Keratinocyte (primary cell): ENCODE data around the gene TCEA2. TPM values are rescaled to one million over a fixed set of nuclear protein-coding genes. Genes with fewer than 3 reads are reported as not detected.

Experiments used
- DNase-seq: peaks from one replicate; pipeline ENCODE4 v3.0.0-alpha.2; 2011; ENCODE audit warnings: low read depth, missing footprints, low spot score
- FAIRE-seq: peaks from 2 replicates; lab custom pipeline; 2011; peaks lifted over from hg19 to GRCh38; lab: Jason Lieb, UNC
- H2AFZ ChIP-seq: 2 replicates; pipeline ENCODE4 v1.6.0; 2012; ENCODE audit warnings: low read length, control low read depth, inconsistent platforms; ENCODE audit not compliant: control insufficient read depth
- H3K27ac ChIP-seq: 2 replicates; pipeline ENCODE4 v1.5.1; 2011; ENCODE audit warnings: low read length; ENCODE audit not compliant: control insufficient read depth, insufficient read depth
- H3K27me3 ChIP-seq: 3 replicates; pipeline ENCODE4 v1.6.0; 2011; ENCODE audit warnings: low read length; ENCODE audit not compliant: control insufficient read depth, insufficient read depth; ENCODE audit errors: extremely low read depth
- H3K36me3 ChIP-seq, 2 experiments: 2 replicates in 1 of 2; 3 replicates in 1 of 2; pipeline ENCODE4 v1.5.1; 2011; ENCODE audit warnings: low read length in 2 of 2, mild to moderate bottlenecking in 1 of 2; ENCODE audit not compliant: control insufficient read depth in 2 of 2, insufficient read depth in 2 of 2; ENCODE audit errors: extremely low read depth in 1 of 2
- H3K4me1 ChIP-seq: 3 replicates; pipeline ENCODE4 v1.5.1; 2011; ENCODE audit warnings: low read length; ENCODE audit not compliant: control insufficient read depth, insufficient read depth; ENCODE audit errors: extremely low read depth
- H3K4me2 ChIP-seq: 3 replicates; pipeline ENCODE4 v1.6.0; 2011; ENCODE audit warnings: low read depth, low read length; ENCODE audit not compliant: control insufficient read depth, insufficient read depth; ENCODE audit errors: extremely low read depth
- H3K4me3 ChIP-seq, 3 experiments: fragments of 200-600 bp in 1 of 3; sonication (generic) in 1 of 3; 2 replicates in 2 of 3; 3 replicates in 1 of 3; pipeline ENCODE4 v1.5.1; 2011 to 2016; ENCODE audit warnings: low read length in 3 of 3, mild to moderate bottlenecking in 3 of 3, control low read depth in 2 of 3, inconsistent platforms in 1 of 3, low read depth in 1 of 3, mixed read lengths in 1 of 3, mixed run types in 1 of 3, moderate library complexity in 1 of 3; ENCODE audit not compliant: control insufficient read depth in 2 of 3, insufficient read depth in 2 of 3; ENCODE audit errors: extremely low read depth in 1 of 3
- H3K79me2 ChIP-seq: 2 replicates; pipeline ENCODE4 v1.6.0; 2012; ENCODE audit warnings: low read length; ENCODE audit not compliant: control insufficient read depth, insufficient read depth
- H3K9ac ChIP-seq: 3 replicates; pipeline ENCODE4 v1.6.0; 2011; ENCODE audit warnings: low read length; ENCODE audit not compliant: control insufficient read depth, insufficient read depth; ENCODE audit errors: extremely low read depth
- H3K9me1 ChIP-seq: 3 replicates; pipeline ENCODE4 v1.6.0; 2011; ENCODE audit warnings: low read length; ENCODE audit not compliant: control insufficient read depth, insufficient read depth; ENCODE audit errors: extremely low read depth
- H3K9me3 ChIP-seq: 2 replicates; pipeline ENCODE4 v1.5.1; 2012; ENCODE audit warnings: low read depth, low read length; ENCODE audit not compliant: control insufficient read depth
- H4K20me1 ChIP-seq: 3 replicates; pipeline ENCODE4 v1.6.0; 2011; ENCODE audit warnings: low read length; ENCODE audit not compliant: control insufficient read depth, insufficient read depth; ENCODE audit errors: extremely low read depth
- EZH2 ChIP-seq: IDR thresholded peaks from one replicate; pipeline ENCODE4 v1.6.1; 2012; ENCODE audit warnings: inconsistent platforms, mild to moderate bottlenecking, low read length, moderate library complexity
- dilution Hi-C: fragments of 300-500 bp; cut with MboI; formaldehyde crosslinking; loops from one replicate; pipeline ENCODE4 v1.7.0; 2020; ENCODE audit warnings: low sequenced_read_pairs; ENCODE audit not compliant: extremely low pct_ligation_motif_present
- polyA plus RNA-seq, 5 experiments: library from polyadenylated mRNA; depleted of rRNA in 3 of 5; stranded (reverse) in 3 of 5; stranded (forward) in 1 of 5; unstranded in 1 of 5; fragments of >200 nt; gene quantifications; 1 replicate in 1 of 5; 2 replicates in 3 of 5; 3 replicates in 1 of 5; pipeline versions ENCODE4 v1.2.1 to v1.2.3, GENCODE V29; 2011 to 2012; ENCODE audit warnings: missing spikeins in 2 of 5, low read depth in 1 of 5, low replicate concordance in 1 of 5
- TF ChIP-seq, protein P1 (sequence below), 3 experiments: IDR thresholded peaks in 1 of 3; conservative IDR thresholded peaks in 1 of 3; optimal IDR thresholded peaks in 1 of 3; 2 replicates in 2 of 3; 3 replicates in 1 of 3; pipeline versions ENCODE3 to v1.5.1; 2011; ENCODE audit warnings: low read length in 3 of 3, mild to moderate bottlenecking in 3 of 3, moderate library complexity in 2 of 3, control low read depth in 1 of 3, inconsistent platforms in 1 of 3; ENCODE audit not compliant: insufficient read depth in 2 of 3; ENCODE audit errors: extremely low read depth in 1 of 3

The TCEA2 gene
- polyA plus RNA-seq, 1 donor (not counting 4 experiments of a cell fraction or from before 2014, with no cell fraction given) = 9.1 TPM

DNA sequence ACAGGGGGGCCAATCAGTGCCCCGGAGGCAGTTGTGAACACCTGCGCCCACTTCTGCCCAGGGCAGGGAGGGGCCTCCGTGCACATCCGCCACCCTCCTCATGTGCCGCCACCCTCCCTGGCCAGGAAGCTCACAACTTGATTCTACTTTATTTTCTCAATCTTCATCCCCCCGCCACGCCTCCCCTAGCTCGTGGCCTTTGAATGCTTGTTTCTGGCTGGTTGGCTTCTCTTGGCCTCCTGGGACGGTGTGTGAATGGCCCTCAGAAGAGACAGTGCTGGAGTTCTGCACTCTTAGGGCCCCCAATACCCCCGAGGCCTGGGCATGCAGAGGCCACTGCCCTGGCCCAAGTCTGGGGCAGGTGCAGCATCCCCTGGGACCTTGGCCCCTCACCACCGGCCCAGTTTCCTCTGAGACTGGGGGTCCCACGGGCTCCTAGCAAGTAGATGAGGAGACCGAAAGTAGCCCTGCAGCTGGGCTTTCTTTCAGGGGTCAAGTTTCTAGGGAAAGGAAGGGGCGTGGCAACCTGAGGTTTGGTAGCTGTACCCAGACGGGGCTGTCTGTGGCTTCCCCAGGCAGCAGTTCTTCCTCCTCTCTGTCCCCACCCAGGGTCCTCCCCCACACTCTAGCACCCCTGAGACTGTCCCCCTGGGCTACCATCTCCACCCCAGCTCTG lies 15.0 kb downstream of the TCEA2 start:
- no peaks in the 10 kb centered on the region for H3K9me1 ChIP-seq

DNA sequence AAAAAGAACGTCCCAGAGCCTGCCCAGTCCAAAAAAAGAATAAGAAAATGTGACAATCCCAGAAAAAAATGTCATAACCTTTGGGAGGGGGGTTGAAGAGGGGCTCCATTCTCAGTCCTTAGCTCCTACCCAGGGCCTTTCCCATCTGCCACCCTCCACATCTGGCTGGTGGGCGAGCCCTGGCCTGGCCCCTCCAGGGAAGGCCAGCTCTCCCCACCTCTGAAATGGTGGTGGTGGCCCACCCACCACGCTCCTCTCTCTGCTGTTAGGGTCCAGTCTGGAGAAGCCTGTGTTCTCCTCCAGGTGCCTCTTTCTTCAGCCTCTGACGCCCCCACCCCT lies 15.9 kb downstream of the TCEA2 start:
- DNase-seq (no peak), FAIRE-seq (no peak)
- H3K4me3 ChIP-seq = peak overlapping the region; percentile 78 to 93 (median 79)
- peak overlapping the region; percentile 72 for H3K9ac ChIP-seq
- H3K9me3 ChIP-seq = no peaks in the 10 kb centered on the region
- peaks cover 0 to 4% of the 10 kb centered on the region in 2 experiments for H3K36me3 ChIP-seq
- H3K9me1 ChIP-seq = no peaks in the 10 kb centered on the region
- H4K20me1 ChIP-seq = no peaks in the 10 kb centered on the region
- peaks cover 2% of the 10 kb centered on the region for H3K79me2 ChIP-seq
- H3K27ac ChIP-seq = no peak overlapping the region
- H3K4me1 ChIP-seq = peaks cover 19% of the 10 kb centered on the region
- peak overlapping the region; percentile 8 for H2AFZ ChIP-seq
- H3K4me2 ChIP-seq = peak overlapping the region; percentile 97
- no peak for TF ChIP-seq EZH2
- TF ChIP-seq, protein P1, sequence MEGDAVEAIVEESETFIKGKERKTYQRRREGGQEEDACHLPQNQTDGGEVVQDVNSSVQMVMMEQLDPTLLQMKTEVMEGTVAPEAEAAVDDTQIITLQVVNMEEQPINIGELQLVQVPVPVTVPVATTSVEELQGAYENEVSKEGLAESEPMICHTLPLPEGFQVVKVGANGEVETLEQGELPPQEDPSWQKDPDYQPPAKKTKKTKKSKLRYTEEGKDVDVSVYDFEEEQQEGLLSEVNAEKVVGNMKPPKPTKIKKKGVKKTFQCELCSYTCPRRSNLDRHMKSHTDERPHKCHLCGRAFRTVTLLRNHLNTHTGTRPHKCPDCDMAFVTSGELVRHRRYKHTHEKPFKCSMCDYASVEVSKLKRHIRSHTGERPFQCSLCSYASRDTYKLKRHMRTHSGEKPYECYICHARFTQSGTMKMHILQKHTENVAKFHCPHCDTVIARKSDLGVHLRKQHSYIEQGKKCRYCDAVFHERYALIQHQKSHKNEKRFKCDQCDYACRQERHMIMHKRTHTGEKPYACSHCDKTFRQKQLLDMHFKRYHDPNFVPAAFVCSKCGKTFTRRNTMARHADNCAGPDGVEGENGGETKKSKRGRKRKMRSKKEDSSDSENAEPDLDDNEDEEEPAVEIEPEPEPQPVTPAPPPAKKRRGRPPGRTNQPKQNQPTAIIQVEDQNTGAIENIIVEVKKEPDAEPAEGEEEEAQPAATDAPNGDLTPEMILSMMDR (optimal IDR thresholded peaks at IDR 0.05 in 1 of 3, IDR thresholded peaks at IDR 0.05 in 1 of 3, conservative IDR thresholded peaks at IDR 0.05 in 1 of 3; ENCODE audit: extremely low read depth in 1 of 3, insufficient read depth in 2 of 3, low read length in 3 of 3) = no peak
- peaks cover 20% of the 10 kb centered on the region for H3K27me3 ChIP-seq
- dilution Hi-C loops = no loop called here

More for the DNA sequence above, 15.0 kb downstream of the TCEA2 start:
- peaks cover 14% of the 10 kb centered on the region for H3K27me3 ChIP-seq
- H2AFZ ChIP-seq = no peak overlapping the region
- H4K20me1 ChIP-seq = no peaks in the 10 kb centered on the region
- H3K9ac ChIP-seq = peak overlapping the region; percentile 72
- no peak overlapping the region for H3K27ac ChIP-seq
- peak overlapping the region; percentile 78 to 93 (median 79) for H3K4me3 ChIP-seq
- FAIRE-seq (no peak), DNase-seq (no peak)
- H3K4me1 ChIP-seq = peaks cover 15% of the 10 kb centered on the region
- TF ChIP-seq, protein P1 (optimal IDR thresholded peaks at IDR 0.05 in 1 of 3, IDR thresholded peaks at IDR 0.05 in 1 of 3, conservative IDR thresholded peaks at IDR 0.05 in 1 of 3; ENCODE audit: extremely low read depth in 1 of 3, insufficient read depth in 2 of 3, low read length in 3 of 3) = no peak
- no peak for TF ChIP-seq EZH2
- peak overlapping the region; percentile 97 for H3K4me2 ChIP-seq
- peaks cover 0 to 6% of the 10 kb centered on the region in 2 experiments for H3K36me3 ChIP-seq
- H3K9me3 ChIP-seq = no peaks in the 10 kb centered on the region
- H3K79me2 ChIP-seq = peaks cover 2% of the 10 kb centered on the region
- dilution Hi-C loops = no loop called here
